GM21381 (cell line): ENCODE results near the gene GALNTL6.
"Not testable (repeated sequence)": the region's sequence is repeated elsewhere in the genome, so short reads cannot be mapped to it uniquely, and the experiment has no call there.

Experiments
- ATAC-seq: cut with Tn5 transposase; IDR thresholded peaks from one replicate; pipeline ENCODE4 v1.9.1; 2021; ENCODE audit warnings: mild to moderate bottlenecking, moderate library complexity; ENCODE audit not compliant: unreplicated experiment

The GALNTL6 gene

GRCh38 chr4:172997217-172997609, 1184.0 kb downstream of the GALNTL6 start:
- no peak for ATAC-seq

- ATAC-seq = no peak
Observed at GRCh38 chr4:172997856-172998255, 1184.7 kb downstream of the GALNTL6 start.

- ATAC-seq = no peak
Observed at GRCh38 chr4:172998527-172999469, 1185.6 kb downstream of the GALNTL6 start.

- no peak for ATAC-seq
Observed at GRCh38 chr4:173001571-173001970, 1188.4 kb downstream of the GALNTL6 start.

GRCh38 chr4:173002830-173003561, 1189.8 kb downstream of the GALNTL6 start:
- ATAC-seq = no peak

GRCh38 chr4:173005912-173006633, 1192.9 kb downstream of the GALNTL6 start:
- no peak for ATAC-seq

- no peak for ATAC-seq
Observed at GRCh38 chr4:173008436-173008835, 1195.2 kb downstream of the GALNTL6 start.

GRCh38 chr4:173009129-173009823, 1196.1 kb downstream of the GALNTL6 start:
- ATAC-seq = no peak

- ATAC-seq = no peak
Observed at GRCh38 chr4:173012608-173013007, 1199.4 kb downstream of the GALNTL6 start.

GRCh38 chr4:173013232-173013930, 1200.2 kb downstream of the GALNTL6 start:
- ATAC-seq = peak; percentile 68

- ATAC-seq = no peak
Observed at GRCh38 chr4:173014113-173014558, 1200.9 kb downstream of the GALNTL6 start.

- ATAC-seq = no peak
Observed at GRCh38 chr4:173014836-173015235, 1201.6 kb downstream of the GALNTL6 start.

- no peak for ATAC-seq
Observed at GRCh38 chr4:173017802-173018201, 1204.6 kb downstream of the GALNTL6 start.

- no peak for ATAC-seq
Observed at GRCh38 chr4:173018446-173018845, 1205.2 kb downstream of the GALNTL6 start.

GRCh38 chr4:173019664-173020063, 1206.5 kb downstream of the GALNTL6 start:
- ATAC-seq = no peak

- ATAC-seq = not testable (repeated sequence)
Observed at GRCh38 chr4:173021746-173022573, 1208.8 kb downstream of the GALNTL6 start.

- ATAC-seq = no peak
Observed at GRCh38 chr4:173024203-173024602, 1211.0 kb downstream of the GALNTL6 start.

- peak; percentile 86 for ATAC-seq
Observed at GRCh38 chr4:173025131-173025530, 1211.9 kb downstream of the GALNTL6 start.

GRCh38 chr4:173037242-173037641, 1224.0 kb downstream of the GALNTL6 start:
- no peak for ATAC-seq
